Measurements from ENCODE around the gene PCDHA8.
A peak's percentile ranks its signal among the peaks of the same experiment; 100 is the strongest.

DNA sequence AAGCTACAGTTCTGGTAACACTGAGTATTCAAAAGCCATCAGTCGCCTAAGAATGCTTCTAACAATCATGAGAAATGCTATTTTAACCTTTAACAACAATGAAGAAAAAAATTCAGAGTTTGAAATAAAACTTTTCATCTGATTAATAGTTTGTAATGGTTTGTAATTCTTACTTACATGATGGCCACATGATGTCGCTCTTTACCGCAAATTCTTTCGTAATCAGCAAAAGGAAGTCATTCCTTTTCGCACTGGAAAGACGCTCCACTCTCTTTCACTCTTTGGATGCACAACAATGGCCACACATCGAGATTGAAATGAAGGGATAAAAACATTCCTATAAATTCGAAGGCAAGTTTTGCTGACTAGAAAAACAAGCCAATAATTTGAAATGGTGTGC is 7.0 kb upstream of the PCDHA8 start, which contains the start of gene PCDHA7:
- TF ChIP-seq, protein P1, sequence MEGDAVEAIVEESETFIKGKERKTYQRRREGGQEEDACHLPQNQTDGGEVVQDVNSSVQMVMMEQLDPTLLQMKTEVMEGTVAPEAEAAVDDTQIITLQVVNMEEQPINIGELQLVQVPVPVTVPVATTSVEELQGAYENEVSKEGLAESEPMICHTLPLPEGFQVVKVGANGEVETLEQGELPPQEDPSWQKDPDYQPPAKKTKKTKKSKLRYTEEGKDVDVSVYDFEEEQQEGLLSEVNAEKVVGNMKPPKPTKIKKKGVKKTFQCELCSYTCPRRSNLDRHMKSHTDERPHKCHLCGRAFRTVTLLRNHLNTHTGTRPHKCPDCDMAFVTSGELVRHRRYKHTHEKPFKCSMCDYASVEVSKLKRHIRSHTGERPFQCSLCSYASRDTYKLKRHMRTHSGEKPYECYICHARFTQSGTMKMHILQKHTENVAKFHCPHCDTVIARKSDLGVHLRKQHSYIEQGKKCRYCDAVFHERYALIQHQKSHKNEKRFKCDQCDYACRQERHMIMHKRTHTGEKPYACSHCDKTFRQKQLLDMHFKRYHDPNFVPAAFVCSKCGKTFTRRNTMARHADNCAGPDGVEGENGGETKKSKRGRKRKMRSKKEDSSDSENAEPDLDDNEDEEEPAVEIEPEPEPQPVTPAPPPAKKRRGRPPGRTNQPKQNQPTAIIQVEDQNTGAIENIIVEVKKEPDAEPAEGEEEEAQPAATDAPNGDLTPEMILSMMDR (IDR thresholded peaks at IDR 0.05) = peak in 1 of 3 experiments; percentile 5
- TF ChIP-seq POLR2A (IDR thresholded peaks at IDR 0.05) = no peak

Data from testis (tissue), 2 donors.